HG03066 (cell line): ENCODE measurements around the gene CLEC2A.
"Not testable (repeated sequence)": the region's sequence is repeated elsewhere in the genome, so short reads cannot be mapped to it uniquely, and the experiment has no call there.

Experiments
- ATAC-seq: cut with Tn5 transposase; IDR thresholded peaks from one replicate; pipeline ENCODE4 v1.9.1; 2021; ENCODE audit warnings: low read depth; ENCODE audit not compliant: unreplicated experiment

The CLEC2A gene

GRCh38 chr12:9888665-9889273, 43.4 kb downstream of the CLEC2A start:
- no peak for ATAC-seq

GRCh38 chr12:9883175-9883574, 49.0 kb downstream of the CLEC2A start:
- no peak for ATAC-seq

- no peak for ATAC-seq
Observed at GRCh38 chr12:9881988-9882387, 50.2 kb downstream of the CLEC2A start.

GRCh38 chr12:9881246-9881645, 50.9 kb downstream of the CLEC2A start, which contains the start of gene KLRF2:
Gene KLRF2 (plus strand): TSS chr12:9881489. CDS start chr12:9881596, 107 bp downstream.
- no peak for ATAC-seq

GRCh38 chr12:9880532-9881078, 51.6 kb downstream of the CLEC2A start:
- no peak for ATAC-seq

GRCh38 chr12:9876120-9876519, 56.0 kb downstream of the CLEC2A start:
- ATAC-seq, result not testable (repeated sequence)

GRCh38 chr12:9872742-9873141, 59.4 kb downstream of the CLEC2A start:
- ATAC-seq, result no peak

GRCh38 chr12:9872162-9872561, 60.0 kb downstream of the CLEC2A start:
- ATAC-seq, result no peak

- ATAC-seq, result no peak
Observed at GRCh38 chr12:9870286-9870866, 61.8 kb downstream of the CLEC2A start.

GRCh38 chr12:9869307-9870161, 62.6 kb downstream of the CLEC2A start, which contains the start of gene CLEC2B:
Gene CLEC2B (minus strand): TSS chr12:9869354.
- ATAC-seq, result peak; percentile 44

GRCh38 chr12:9868951-9869306, 63.2 kb downstream of the CLEC2A start:
- ATAC-seq, result no peak

- no peak for ATAC-seq
Observed at GRCh38 chr12:9868311-9868801, 63.8 kb downstream of the CLEC2A start.

GRCh38 chr12:9867531-9867930, 64.6 kb downstream of the CLEC2A start:
- ATAC-seq, result no peak

- no peak for ATAC-seq
Observed at GRCh38 chr12:9866860-9867269, 65.3 kb downstream of the CLEC2A start.

GRCh38 chr12:9864913-9865675, 67.1 kb downstream of the CLEC2A start:
- no peak for ATAC-seq
